Ovary (tissue), 9 donors: ENCODE data around the gene LPIN1. TPM values are rescaled to one million over a fixed set of nuclear protein-coding genes. Genes with fewer than 3 reads are reported as not detected.

ENCODE experiments used
- DNase-seq, 5 donors: peaks; one replicate each; pipeline ENCODE4 v3.0.0-alpha.2; 2019 to 2020
- H3K27ac ChIP-seq, 2 donors: fragments of 200-600 bp; one replicate each; pipeline versions ENCODE4 v1.5.1 to v1.8.0; 2019 to 2022
- H3K27me3 ChIP-seq: fragments of 200-600 bp; one replicate; pipeline ENCODE4 v1.8.0; 2022
- H3K36me3 ChIP-seq: fragments of 200-600 bp; sonication (generic); one replicate; pipeline ENCODE4 v1.5.1; 2019
- H3K4me1 ChIP-seq: one replicate; pipeline ENCODE4 v1.8.1; 2013; ENCODE audit warnings: mild to moderate bottlenecking, moderate library complexity; ENCODE audit not compliant: insufficient read depth
- H3K4me3 ChIP-seq: fragments of 200-600 bp; sonication (generic); one replicate; pipeline ENCODE4 v1.5.1; 2017
- H3K9me3 ChIP-seq, 2 donors: fragments of 200-600 bp in 1 of 2; sonication (generic) in 1 of 2; one replicate each; pipeline versions ENCODE4 v1.5.1 to v1.8.1; 2013 to 2019; ENCODE audit warnings: mild to moderate bottlenecking in 1 of 2, moderate library complexity in 1 of 2
- EP300 ChIP-seq: sonication (generic); formaldehyde crosslinking; IDR thresholded peaks from one replicate; pipeline ENCODE4 v1.6.1; 2017; ENCODE audit warnings: antibody characterized with exemption
- POLR2A ChIP-seq: fragments of 450-650 bp; IDR thresholded peaks from one replicate; pipeline ENCODE4 v1.6.1; 2017; ENCODE audit warnings: antibody characterized with exemption, mild to moderate bottlenecking, moderate library complexity
- WGBS, 3 donors: extraction: QIAGEN DNeasy Blood & Tissue Kit in 1 of 3; methylation state at CpG; one replicate each; pipeline versions ENCODE4 v1.1.5 to v1.1.7; 2013 to 2017; 5-methylcytosine and 5-hydroxymethylcytosine counted together
- intact Hi-C, 4 donors: fragments of 100-400 bp; cut with DNase I; formaldehyde crosslinking; loops; one replicate each; pipeline versions ENCODE4 v1.11.0 to v1.15.1; 2022 to 2023
- polyA plus RNA-seq, 2 donors: library from polyadenylated mRNA; stranded (reverse); fragments of 200-250 nt in 1 of 2; fragments of 350-450 nt in 1 of 2; fragmentation: Illumina TruSeq in 1 of 2; extraction: RNeasy Lipid Tissue Mini Kit (QIAGEN cat#74804) in 1 of 2; gene quantifications; one replicate each; pipeline ENCODE4 v1.2.3, GENCODE V29; 2013 to 2014
- total RNA-seq, 7 donors: library from RNA; depleted of rRNA in 2 of 7; stranded (reverse); fragments of >200 nt in 2 of 7; fragmentation: NEBNext Ultra II Directional in 3 of 7; extraction: Animal tissue kit (Norgen Biotek cat#: 25700) in 3 of 7; gene quantifications; one replicate each; pipeline versions ENCODE4 v1.1.0 to v1.2.4, GENCODE V29; 2016 to 2023
- TF ChIP-seq, protein P1 (sequence below), 3 donors: fragments of 450-650 bp in 2 of 3; fragments of 200-600 bp in 1 of 3; IDR thresholded peaks; one replicate each; pipeline versions ENCODE4 v1.5.1 to v1.8.0; 2016 to 2022; ENCODE audit warnings: antibody characterized with exemption in 3 of 3, mild to moderate bottlenecking in 1 of 3
- donor health status: DM: no; HTN: no; CAD: no; lungs with moderate emphysema.
- donor health status: DM: no; HTN: no; CAD: no.
- donor health status: Bipolar disorder and iron deficiency.
- donor health status: DM: yes; HTN: yes; CAD: no.
- donor health status: DM: no; HTN: no; CAD: no.
- donor health status: DM: yes; HTN: yes; CAD: no.

Gene LPIN1
- total and polyA plus RNA-seq, 9 donors, result 19.9 to 144 (median 50.8) TPM

DNA sequence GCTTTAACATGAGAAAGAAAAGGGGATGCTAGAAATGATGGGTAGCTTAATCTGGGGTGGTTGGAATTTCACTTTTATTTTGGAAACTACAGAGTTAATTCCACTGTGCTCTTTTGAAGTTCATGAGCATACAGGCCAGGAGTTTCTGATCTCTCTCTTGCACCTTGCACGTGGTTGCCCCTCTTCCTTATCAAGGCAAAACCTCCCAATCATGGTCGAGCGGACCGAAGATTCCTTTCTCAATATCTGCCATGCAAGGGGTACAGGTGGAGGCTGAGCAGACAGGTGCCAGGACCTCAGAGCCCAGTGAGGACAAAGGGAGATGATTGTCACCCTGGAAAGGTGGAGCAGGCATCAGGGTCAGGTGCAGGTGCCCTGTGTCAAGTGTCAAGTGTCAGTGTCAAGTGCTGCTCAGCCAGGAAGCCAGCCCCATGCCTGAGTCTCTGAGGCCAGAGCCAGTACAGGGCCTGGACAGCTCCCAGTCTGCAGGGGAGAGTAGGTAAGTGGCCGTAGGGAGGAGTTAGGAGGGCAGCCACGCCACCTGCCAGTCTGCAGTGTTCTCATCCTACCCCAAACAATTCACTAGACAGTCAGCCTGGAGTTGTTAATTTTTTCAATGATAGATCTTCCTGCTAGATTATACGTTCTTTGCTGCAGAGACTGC is 42.2 kb downstream of the LPIN1 start:
- DNase-seq, result no peak
- H3K4me3 ChIP-seq, result no peak overlapping the region
- intact Hi-C loops, result no loop called here
- TF ChIP-seq EP300 (no peak), POLR2A (no peak)
- TF ChIP-seq, protein P1, sequence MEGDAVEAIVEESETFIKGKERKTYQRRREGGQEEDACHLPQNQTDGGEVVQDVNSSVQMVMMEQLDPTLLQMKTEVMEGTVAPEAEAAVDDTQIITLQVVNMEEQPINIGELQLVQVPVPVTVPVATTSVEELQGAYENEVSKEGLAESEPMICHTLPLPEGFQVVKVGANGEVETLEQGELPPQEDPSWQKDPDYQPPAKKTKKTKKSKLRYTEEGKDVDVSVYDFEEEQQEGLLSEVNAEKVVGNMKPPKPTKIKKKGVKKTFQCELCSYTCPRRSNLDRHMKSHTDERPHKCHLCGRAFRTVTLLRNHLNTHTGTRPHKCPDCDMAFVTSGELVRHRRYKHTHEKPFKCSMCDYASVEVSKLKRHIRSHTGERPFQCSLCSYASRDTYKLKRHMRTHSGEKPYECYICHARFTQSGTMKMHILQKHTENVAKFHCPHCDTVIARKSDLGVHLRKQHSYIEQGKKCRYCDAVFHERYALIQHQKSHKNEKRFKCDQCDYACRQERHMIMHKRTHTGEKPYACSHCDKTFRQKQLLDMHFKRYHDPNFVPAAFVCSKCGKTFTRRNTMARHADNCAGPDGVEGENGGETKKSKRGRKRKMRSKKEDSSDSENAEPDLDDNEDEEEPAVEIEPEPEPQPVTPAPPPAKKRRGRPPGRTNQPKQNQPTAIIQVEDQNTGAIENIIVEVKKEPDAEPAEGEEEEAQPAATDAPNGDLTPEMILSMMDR (IDR thresholded peaks at IDR 0.05), result no peak
- H3K36me3 ChIP-seq, result no peaks in the 10 kb centered on the region
- H3K4me1 ChIP-seq, result no peaks in the 10 kb centered on the region
- H3K9me3 ChIP-seq, result no peaks in the 10 kb centered on the region
- H3K27ac ChIP-seq, result no peak overlapping the region
- no peaks in the 10 kb centered on the region for H3K27me3 ChIP-seq
- 76 to 82% (median 81%) methylated on average over 7 of the region's 7 CpGs for WGBS, 3 donors

DNA sequence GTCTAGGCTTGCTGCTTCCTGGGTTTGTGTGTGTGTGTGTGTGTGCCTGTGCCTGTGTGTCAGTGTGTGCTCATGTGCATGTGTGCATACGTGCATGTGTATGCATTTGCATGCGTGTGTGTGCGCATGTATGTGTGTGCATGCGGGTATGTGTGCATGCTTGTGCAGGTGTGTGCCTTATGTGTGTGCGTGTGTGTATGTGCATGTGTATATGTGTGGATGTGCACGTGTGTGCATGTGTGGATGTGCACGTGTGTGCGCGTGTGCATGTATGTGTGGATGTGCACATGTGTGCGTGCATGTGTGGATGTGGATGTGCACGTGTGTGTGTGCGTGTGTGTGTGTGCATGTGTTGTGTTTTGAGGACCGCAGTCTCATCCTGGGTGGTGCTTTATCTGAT is 42.8 kb downstream of the LPIN1 start:
- TF ChIP-seq, protein P1 (IDR thresholded peaks at IDR 0.05), result no peak
- TF ChIP-seq POLR2A, result no peak
- TF ChIP-seq EP300, result no peak
- no peaks in the 10 kb centered on the region for H3K4me1 ChIP-seq
- H3K27ac ChIP-seq, result no peak overlapping the region
- DNase-seq, result no peak
- H3K36me3 ChIP-seq, result no peaks in the 10 kb centered on the region
- intact Hi-C loops, result no loop called here
- H3K9me3 ChIP-seq, result no peaks in the 10 kb centered on the region
- no peak overlapping the region for H3K4me3 ChIP-seq
- H3K27me3 ChIP-seq, result no peaks in the 10 kb centered on the region
- WGBS, 3 donors, result 93 to 95% (median 94%) methylated on average over 13 of the region's 13 CpGs

DNA sequence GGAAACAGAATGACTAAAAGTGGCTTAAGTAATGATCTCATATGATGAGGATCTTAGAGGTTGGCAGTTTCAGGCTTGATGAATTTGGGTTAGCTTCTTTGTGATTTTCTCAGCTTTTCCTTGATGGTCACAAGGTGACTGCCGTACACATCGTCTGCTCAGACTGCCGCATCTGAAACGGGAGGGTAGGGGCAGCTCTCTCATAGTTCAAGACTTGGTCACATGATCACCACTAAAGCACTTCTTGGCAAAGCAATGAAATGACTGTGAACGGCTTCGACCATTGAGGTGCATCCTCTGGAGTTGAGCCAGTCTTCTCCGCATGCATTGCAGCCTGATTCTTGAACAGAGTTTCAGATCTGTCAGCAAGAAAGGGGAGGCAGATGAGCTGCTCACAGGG is 43.8 kb downstream of the LPIN1 start:
- intact Hi-C loops, result no loop called here
- DNase-seq, result no peak
- Histone ChIP-seq H3K4me1 (no peaks in the 10 kb centered on the region), H3K27me3 (no peaks in the 10 kb centered on the region), H3K27ac (no peak overlapping the region), H3K4me3 (no peak overlapping the region), H3K36me3 (no peaks in the 10 kb centered on the region), H3K9me3 (no peaks in the 10 kb centered on the region)
- TF ChIP-seq, protein P1 (IDR thresholded peaks at IDR 0.05), result no peak
- no peak for TF ChIP-seq POLR2A
- no peak for TF ChIP-seq EP300
- 75 to 84% (median 83%) methylated on average over 7 of the region's 7 CpGs for WGBS, 3 donors

DNA sequence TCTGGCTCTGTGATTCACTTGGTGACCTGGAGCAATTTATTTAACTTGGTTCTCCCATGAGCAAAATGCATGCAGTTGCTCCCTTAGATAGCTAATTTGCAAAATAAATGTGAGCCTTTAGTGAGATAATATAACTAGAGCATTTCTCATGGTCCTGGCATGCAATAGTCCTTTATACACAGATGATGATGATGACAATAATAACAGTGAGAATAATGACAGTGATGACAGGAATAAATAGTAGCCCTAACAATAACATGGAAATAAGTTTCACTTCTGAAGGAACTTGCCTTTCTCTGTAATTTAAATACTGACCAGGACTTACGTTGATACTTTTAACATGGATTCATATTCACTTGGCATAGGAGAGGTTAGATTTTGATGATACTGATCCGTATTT is 49.2 kb downstream of the LPIN1 start:
- H3K27ac ChIP-seq, result no peak overlapping the region
- no peaks in the 10 kb centered on the region for H3K9me3 ChIP-seq
- TF ChIP-seq POLR2A (no peak), EP300 (no peak)
- TF ChIP-seq, protein P1 (IDR thresholded peaks at IDR 0.05), result no peak
- intact Hi-C loops, result no loop called here
- no peaks in the 10 kb centered on the region for H3K4me1 ChIP-seq
- no peaks in the 10 kb centered on the region for H3K36me3 ChIP-seq
- DNase-seq, result no peak
- no peak overlapping the region for H3K4me3 ChIP-seq
- 79 to 83% (median 81%) methylated on average over 2 of the region's 2 CpGs for WGBS, 3 donors
- no peaks in the 10 kb centered on the region for H3K27me3 ChIP-seq
